ENCODE data around the gene RAB7A.
"Not testable (repeated sequence)": the region's sequence is repeated elsewhere in the genome, so short reads cannot be mapped to it uniquely, and the experiment has no call there.

The RAB7A gene

GRCh38 chr3:128823631-128824030 is 97.6 kb downstream of the RAB7A start:
- DNase-seq: no peak

- DNase-seq: no peak
Observed at GRCh38 chr3:128824132-128824850, 98.3 kb downstream of the RAB7A start.

- DNase-seq: no peak
Observed at GRCh38 chr3:128825117-128825725, 99.2 kb downstream of the RAB7A start.

- not testable (repeated sequence) for DNase-seq
Observed at GRCh38 chr3:128829087-128829486, 103.1 kb downstream of the RAB7A start.

GRCh38 chr3:128829925-128830625 is 104.1 kb downstream of the RAB7A start:
- not testable (repeated sequence) for DNase-seq

- not testable (repeated sequence) for DNase-seq
Observed at GRCh38 chr3:128830762-128831161, 104.8 kb downstream of the RAB7A start.

GRCh38 chr3:128832979-128833378 is 107.0 kb downstream of the RAB7A start:
- not testable (repeated sequence) for DNase-seq

- no peak for DNase-seq
Observed at GRCh38 chr3:128835096-128835495, 109.1 kb downstream of the RAB7A start.

GRCh38 chr3:128841926-128842920 is 116.2 kb downstream of the RAB7A start:
- DNase-seq: no peak

- DNase-seq: no peak
Observed at GRCh38 chr3:128844502-128844901, 118.5 kb downstream of the RAB7A start.

- DNase-seq: no peak
Observed at GRCh38 chr3:128845119-128845777, 119.3 kb downstream of the RAB7A start.

GRCh38 chr3:128845778-128846485 is 119.9 kb downstream of the RAB7A start:
- peak; percentile 87 for DNase-seq

- DNase-seq: no peak
Observed at GRCh38 chr3:128846486-128846891, 120.5 kb downstream of the RAB7A start.

GRCh38 chr3:128847666-128848370 is 121.8 kb downstream of the RAB7A start:
- no peak for DNase-seq

GRCh38 chr3:128848936-128849335 is 123.0 kb downstream of the RAB7A start:
- no peak for DNase-seq

GRCh38 chr3:128849911-128850455 is 124.0 kb downstream of the RAB7A start:
- no peak for DNase-seq

GRCh38 chr3:128850544-128850943 is 124.6 kb downstream of the RAB7A start:
- DNase-seq: no peak

- no peak for DNase-seq
Observed at GRCh38 chr3:128851601-128852000, 125.6 kb downstream of the RAB7A start.

- no peak for DNase-seq
Observed at GRCh38 chr3:128853826-128854225, 127.8 kb downstream of the RAB7A start.

- DNase-seq: no peak
Observed at GRCh38 chr3:128854475-128854874, 128.5 kb downstream of the RAB7A start.

GRCh38 chr3:128855569-128855968 is 129.6 kb downstream of the RAB7A start:
- DNase-seq: no peak
